HFFc6 (cell line): Measurements from ENCODE around the gene CXCR3. TPM values are rescaled to one million over a fixed set of nuclear protein-coding genes. Genes with fewer than 3 reads are reported as not detected.

Source experiments
- DNase-seq: peaks from one replicate; pipeline ENCODE4 v3.0.0-alpha.2; 2018
- H3K27ac Mint-ChIP-seq: 2 replicates; pipeline ENCODE4 v1.8.0; 2020; ENCODE audit warnings: mild to moderate bottlenecking, mixed read lengths
- H3K27me3 Mint-ChIP-seq: 2 replicates; pipeline ENCODE4 v1.8.0; 2021; ENCODE audit warnings: mild to moderate bottlenecking, moderate library complexity, mixed read lengths; ENCODE audit not compliant: insufficient read depth
- H3K36me3 Mint-ChIP-seq: 2 replicates; pipeline ENCODE4 v1.8.0; 2021; ENCODE audit warnings: low read depth, mixed read lengths
- H3K4me1 Mint-ChIP-seq: 2 replicates; pipeline ENCODE4 v1.8.0; 2020; ENCODE audit warnings: low read depth, mixed read lengths
- H3K4me3 Mint-ChIP-seq: 2 replicates; pipeline ENCODE4 v1.8.0; 2020; ENCODE audit warnings: mild to moderate bottlenecking, moderate library complexity, mixed read lengths
- H3K9me3 Mint-ChIP-seq: 2 replicates; pipeline ENCODE4 v1.8.0; 2020; ENCODE audit warnings: mild to moderate bottlenecking, mixed read lengths
- total RNA-seq, 6 experiments: library from RNA; stranded (reverse); fragmentation: NEBNext Ultra II Directional; extraction: Animal tissue kit (Norgen Biotek cat#: 25700); gene quantifications; 2 replicates in 1 of 6; 3 replicates in 5 of 6; pipeline ENCODE4 v1.2.3, GENCODE V29; 2021
- TF ChIP-seq, protein P1 (sequence below): fragments of 200-600 bp; sonication (generic); IDR thresholded peaks from 2 replicates; pipeline ENCODE4 v1.5.0; 2021; ENCODE audit warnings: antibody characterized with exemption, mild to moderate bottlenecking

CXCR3 gene
- total RNA-seq, 6 experiments from 2014 or later = not detected

DNA sequence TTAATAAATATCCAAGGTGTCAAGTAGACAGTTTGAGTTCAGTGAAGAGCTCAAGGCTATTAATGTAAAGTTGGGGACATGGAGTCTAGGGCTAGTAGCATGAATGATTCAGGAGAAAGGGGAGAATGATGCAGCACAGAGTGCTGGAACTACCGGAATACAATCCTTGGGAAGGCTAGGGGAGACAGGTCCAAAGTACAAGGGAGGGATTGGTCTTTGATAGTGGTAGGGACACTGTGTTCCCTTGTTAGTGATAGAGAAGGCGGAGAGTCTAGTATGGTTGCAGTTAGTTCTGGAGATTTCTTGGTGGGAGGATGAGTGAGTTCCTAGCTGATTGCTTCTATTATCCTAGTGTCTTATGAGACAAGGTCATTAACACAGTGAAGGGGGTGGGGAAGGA, 31.4 kb downstream of the CXCR3 start:
- TF ChIP-seq, protein P1, sequence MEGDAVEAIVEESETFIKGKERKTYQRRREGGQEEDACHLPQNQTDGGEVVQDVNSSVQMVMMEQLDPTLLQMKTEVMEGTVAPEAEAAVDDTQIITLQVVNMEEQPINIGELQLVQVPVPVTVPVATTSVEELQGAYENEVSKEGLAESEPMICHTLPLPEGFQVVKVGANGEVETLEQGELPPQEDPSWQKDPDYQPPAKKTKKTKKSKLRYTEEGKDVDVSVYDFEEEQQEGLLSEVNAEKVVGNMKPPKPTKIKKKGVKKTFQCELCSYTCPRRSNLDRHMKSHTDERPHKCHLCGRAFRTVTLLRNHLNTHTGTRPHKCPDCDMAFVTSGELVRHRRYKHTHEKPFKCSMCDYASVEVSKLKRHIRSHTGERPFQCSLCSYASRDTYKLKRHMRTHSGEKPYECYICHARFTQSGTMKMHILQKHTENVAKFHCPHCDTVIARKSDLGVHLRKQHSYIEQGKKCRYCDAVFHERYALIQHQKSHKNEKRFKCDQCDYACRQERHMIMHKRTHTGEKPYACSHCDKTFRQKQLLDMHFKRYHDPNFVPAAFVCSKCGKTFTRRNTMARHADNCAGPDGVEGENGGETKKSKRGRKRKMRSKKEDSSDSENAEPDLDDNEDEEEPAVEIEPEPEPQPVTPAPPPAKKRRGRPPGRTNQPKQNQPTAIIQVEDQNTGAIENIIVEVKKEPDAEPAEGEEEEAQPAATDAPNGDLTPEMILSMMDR = no peak
- Mint-ChIP-seq H3K4me3 (no peak overlapping the region), H3K4me1 (no peaks in the 10 kb centered on the region), H3K36me3 (no peaks in the 10 kb centered on the region), H3K27ac (no peak overlapping the region; the same call in 1 of the 2 replicates), H3K27me3 (no peaks in the 10 kb centered on the region; the same call in 1 of the 2 replicates), H3K9me3 (no peaks in the 10 kb centered on the region)
- no peak for DNase-seq

DNA sequence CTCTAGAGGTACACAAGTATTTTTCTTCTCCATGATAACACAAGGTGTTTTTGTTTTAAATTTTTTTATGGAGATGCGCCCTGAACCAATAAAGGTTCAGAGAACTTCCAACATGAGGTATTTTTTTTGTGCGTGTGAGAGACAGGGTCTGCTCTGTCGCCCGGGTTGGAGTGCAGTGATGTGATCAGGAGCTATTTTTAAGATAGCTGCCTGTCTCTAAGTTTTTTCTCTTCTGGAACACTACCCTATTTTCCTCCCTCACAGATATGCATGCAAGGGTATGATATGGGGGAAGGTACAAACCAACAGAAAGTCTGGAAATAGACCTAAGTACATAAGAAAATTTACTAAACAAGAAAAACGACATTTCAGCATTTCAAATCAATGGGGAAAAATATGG, 37.1 kb downstream of the CXCR3 start:
- Mint-ChIP-seq H3K4me3 (no peak overlapping the region), H3K4me1 (no peaks in the 10 kb centered on the region), H3K27me3 (no peaks in the 10 kb centered on the region; the same call in 1 of the 2 replicates), H3K27ac (no peak overlapping the region), H3K9me3 (no peaks in the 10 kb centered on the region), H3K36me3 (peaks cover 8% of the 10 kb centered on the region; the same call in 1 of the 2 replicates)
- no peak for DNase-seq
- TF ChIP-seq, protein P1 = no peak

DNA sequence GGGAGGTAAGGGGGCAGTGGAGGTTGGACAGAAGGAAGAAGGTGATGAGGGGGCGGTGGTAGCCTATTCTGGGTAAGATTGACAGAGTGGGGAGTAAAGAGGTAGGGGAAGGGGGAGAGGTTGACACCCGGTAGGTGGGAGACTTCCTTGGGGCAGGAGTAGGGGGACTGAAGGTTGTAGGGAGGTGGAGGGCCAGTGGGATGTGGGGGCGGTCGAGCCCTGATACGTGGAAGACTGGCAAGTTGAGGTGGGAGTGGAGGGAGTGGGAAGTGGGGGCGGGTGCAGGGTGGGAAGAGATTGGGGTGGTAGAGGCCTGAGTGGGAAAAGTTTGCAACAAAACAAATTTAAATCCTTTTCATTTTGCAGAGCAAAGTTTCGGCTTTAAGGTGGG, 38.3 kb downstream of the CXCR3 start:
- no peak for DNase-seq
- Mint-ChIP-seq H3K4me3 (no peak overlapping the region), H3K9me3 (no peaks in the 10 kb centered on the region), H3K27ac (no peak overlapping the region), H3K36me3 (peaks cover 8% of the 10 kb centered on the region; the same call in 1 of the 2 replicates), H3K4me1 (no peaks in the 10 kb centered on the region), H3K27me3 (no peaks in the 10 kb centered on the region; the same call in 1 of the 2 replicates)
- TF ChIP-seq, protein P1 = no peak

DNA sequence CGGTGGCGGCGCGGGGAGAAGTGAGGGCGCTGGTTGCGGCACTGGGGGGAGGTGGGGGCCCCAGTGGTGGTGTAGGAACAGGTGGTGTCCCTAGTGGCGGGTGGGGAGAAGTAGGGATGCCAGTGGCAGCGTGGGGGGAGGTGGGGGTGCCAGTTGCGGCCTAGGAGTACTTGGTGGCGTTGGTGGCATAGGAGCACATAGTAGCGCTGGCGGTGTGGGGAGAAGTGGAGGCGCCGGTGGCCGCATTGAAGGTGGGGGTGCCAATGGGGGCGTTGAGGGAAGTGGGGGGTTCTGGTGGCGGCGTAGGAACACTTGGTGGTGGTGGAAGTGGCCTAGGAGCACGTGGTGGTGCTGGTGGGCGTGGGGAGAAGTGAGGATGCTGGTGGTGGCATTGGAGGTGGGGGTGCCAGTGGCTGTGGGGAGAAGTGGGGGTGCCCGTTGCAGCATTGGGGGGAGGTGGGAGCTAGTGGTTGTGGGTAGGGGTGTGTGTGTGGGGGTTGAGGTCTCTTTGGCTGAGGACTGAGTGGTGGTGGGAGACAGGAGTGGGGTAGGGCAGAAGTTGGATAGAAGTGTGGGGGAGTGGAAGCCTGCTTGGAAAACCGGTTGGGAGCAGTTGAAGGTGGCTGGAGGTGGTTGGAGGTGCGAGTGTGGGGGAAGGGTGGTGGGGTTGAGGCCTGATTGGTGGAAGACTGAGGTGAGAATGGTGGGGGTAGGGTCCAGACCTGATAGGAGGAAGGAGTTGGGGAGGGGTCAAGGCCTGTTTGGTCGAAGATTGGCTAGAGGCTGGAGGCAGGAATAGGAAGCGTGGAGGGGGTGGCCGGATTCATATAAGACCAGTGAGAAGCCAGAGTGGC, 38.9 kb downstream of the CXCR3 start:
- H3K4me3 Mint-ChIP-seq = no peak overlapping the region
- H3K4me1 Mint-ChIP-seq = peaks cover 2% of the 10 kb centered on the region
- H3K27me3 Mint-ChIP-seq = no peaks in the 10 kb centered on the region; the same call in 1 of the 2 replicates
- H3K9me3 Mint-ChIP-seq = no peaks in the 10 kb centered on the region
- TF ChIP-seq, protein P1 = no peak
- H3K27ac Mint-ChIP-seq = no peak overlapping the region
- peaks cover 8% of the 10 kb centered on the region; the same call in 1 of the 2 replicates for H3K36me3 Mint-ChIP-seq
- no peak for DNase-seq

DNA sequence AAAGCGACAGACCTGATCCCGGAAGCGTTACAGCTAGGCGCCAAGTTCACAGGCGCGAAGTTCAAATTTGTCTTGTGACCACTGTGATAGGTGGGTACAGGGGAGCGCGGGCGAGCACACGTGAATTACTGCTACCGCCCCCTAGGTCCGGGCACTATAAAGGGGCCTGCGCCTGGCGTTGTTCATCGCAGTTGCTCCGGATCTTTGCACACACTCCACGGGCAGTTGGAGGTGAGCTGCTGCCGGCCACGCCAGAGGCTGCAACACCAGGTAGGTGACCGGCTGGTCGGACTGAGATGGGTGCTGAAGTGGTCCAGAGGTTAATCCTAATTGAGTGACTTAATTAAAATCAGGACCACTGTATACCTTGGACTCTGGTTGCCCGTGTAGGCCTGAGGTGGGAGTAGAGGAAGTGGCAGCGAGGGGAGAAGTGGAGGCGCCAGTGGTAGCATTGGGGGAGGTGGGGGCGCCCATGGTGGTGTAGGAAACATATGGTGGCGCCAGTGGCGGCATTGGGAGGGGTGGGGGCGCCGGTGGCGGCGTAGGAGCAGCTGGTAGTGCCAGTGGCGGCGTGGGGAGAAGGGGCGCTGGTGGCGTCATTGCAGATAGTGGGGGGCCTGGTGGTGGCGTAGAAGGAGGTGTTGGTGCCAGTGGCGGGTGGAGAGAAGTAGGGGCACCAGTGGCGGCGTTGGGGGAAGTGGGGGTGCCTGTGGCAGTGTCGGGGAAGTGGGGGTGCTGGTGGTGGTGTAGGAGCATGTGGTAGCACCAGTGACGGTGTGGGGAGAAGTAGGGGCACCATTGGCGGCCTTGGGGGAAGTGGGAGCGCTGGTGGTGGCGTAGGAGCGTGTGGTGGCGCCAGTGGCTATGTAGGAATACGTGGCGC, 39.8 kb downstream of the CXCR3 start, which contains the start of gene GCNA:
TSS of gene GCNA (plus strand) at position 185 of the 883 bp plus-strand sequence. CDS start 2,385 bp downstream, outside the sequence.
- no peaks in the 10 kb centered on the region for H3K9me3 Mint-ChIP-seq
- H3K27ac Mint-ChIP-seq = no peak within 1 kb of the TSS
- peaks cover 11% of the 10 kb centered on the region for H3K4me1 Mint-ChIP-seq
- H3K27me3 Mint-ChIP-seq = no peaks in the 10 kb centered on the region; the same call in 1 of the 2 replicates
- TF ChIP-seq, protein P1 = no peak
- DNase-seq = no peak
- no peak within 1 kb of the TSS for H3K4me3 Mint-ChIP-seq
- peaks cover 8% of the 10 kb centered on the region; the same call in 1 of the 2 replicates for H3K36me3 Mint-ChIP-seq
